Measurements from ENCODE around the gene CHKB.

- TF ChIP-seq CTCF (IDR thresholded peaks at IDR 0.05) (no peak), POLR2A (IDR thresholded peaks at IDR 0.05) (no peak)
Observed at GRCh38 chr22:50569896-50570535, 12.6 kb downstream of the CHKB start.

Measured in adrenal gland (tissue), 5 donors.